HG03196 (cell line): Measurements from ENCODE around the gene CNP.
"Not testable (repeated sequence)": the region's sequence is repeated elsewhere in the genome, so short reads cannot be mapped to it uniquely, and the experiment has no call there.

ENCODE experiments used
- ATAC-seq: cut with Tn5 transposase; IDR thresholded peaks from one replicate; pipeline ENCODE4 v1.9.1; 2021; ENCODE audit not compliant: unreplicated experiment

CNP gene

GRCh38 chr17:42001729-42002128 is 35.1 kb downstream of the CNP start:
- ATAC-seq, result no peak

- ATAC-seq, result no peak
These were observed 35.7 kb downstream of the CNP start for GRCh38 chr17:42002175-42002791.

- no peak for ATAC-seq
These were observed 36.3 kb downstream of the CNP start for GRCh38 chr17:42002792-42003301.

GRCh38 chr17:42005166-42005565 is 38.6 kb downstream of the CNP start:
- ATAC-seq, result no peak

- ATAC-seq, result no peak
These were observed 42.6 kb downstream of the CNP start for GRCh38 chr17:42009170-42009569.

GRCh38 chr17:42010266-42010680 is 43.7 kb downstream of the CNP start:
- not testable (repeated sequence) for ATAC-seq

- no peak for ATAC-seq
These were observed 44.4 kb downstream of the CNP start for GRCh38 chr17:42010898-42011516.

GRCh38 chr17:42012363-42012762 is 45.8 kb downstream of the CNP start:
- not testable (repeated sequence) for ATAC-seq

GRCh38 chr17:42013740-42014139 is 47.1 kb downstream of the CNP start:
- not testable (repeated sequence) for ATAC-seq

- ATAC-seq, result no peak
These were observed 49.8 kb downstream of the CNP start for GRCh38 chr17:42016411-42016831.

- peak; percentile 75 for ATAC-seq
These were observed 50.6 kb downstream of the CNP start, which contains the start of gene DNAJC7 for GRCh38 chr17:42016941-42017865. Gene DNAJC7, minus strand, starts transcription at chr17:42017439. Its CDS starts 23 bp downstream, at chr17:42017416.

- no peak for ATAC-seq
These were observed 51.2 kb downstream of the CNP start for GRCh38 chr17:42017866-42018200.

GRCh38 chr17:42018339-42018738 is 51.7 kb downstream of the CNP start:
- ATAC-seq, result no peak

- no peak for ATAC-seq
These were observed 52.4 kb downstream of the CNP start for GRCh38 chr17:42018988-42019387.

GRCh38 chr17:42019509-42020404 is 53.2 kb downstream of the CNP start, which contains the start of gene NKIRAS2:
Gene NKIRAS2, plus strand, starts transcription at chr17:42020090. Its CDS starts 1,488 bp downstream, at chr17:42021578.
- peak; percentile 57 for ATAC-seq

- ATAC-seq, result not testable (repeated sequence)
These were observed 54.2 kb downstream of the CNP start for GRCh38 chr17:42020845-42021244.

- ATAC-seq, result no peak
These were observed 57.1 kb downstream of the CNP start for GRCh38 chr17:42023524-42024349.

GRCh38 chr17:42025191-42025579 is 58.6 kb downstream of the CNP start:
- ATAC-seq, result no peak

- ATAC-seq, result no peak
These were observed 59.3 kb downstream of the CNP start for GRCh38 chr17:42025936-42026335.
